ENCODE measurements around the gene AFG1L. TPM values are rescaled to one million over a fixed set of nuclear protein-coding genes. Genes with fewer than 3 reads are reported as not detected.
"Not testable (repeated sequence)": the region's sequence is repeated elsewhere in the genome, so short reads cannot be mapped to it uniquely, and the experiment has no call there.

AFG1L gene
- total RNA-seq, 1 experiment from 2014 or later, result 7.2 TPM

DNA sequence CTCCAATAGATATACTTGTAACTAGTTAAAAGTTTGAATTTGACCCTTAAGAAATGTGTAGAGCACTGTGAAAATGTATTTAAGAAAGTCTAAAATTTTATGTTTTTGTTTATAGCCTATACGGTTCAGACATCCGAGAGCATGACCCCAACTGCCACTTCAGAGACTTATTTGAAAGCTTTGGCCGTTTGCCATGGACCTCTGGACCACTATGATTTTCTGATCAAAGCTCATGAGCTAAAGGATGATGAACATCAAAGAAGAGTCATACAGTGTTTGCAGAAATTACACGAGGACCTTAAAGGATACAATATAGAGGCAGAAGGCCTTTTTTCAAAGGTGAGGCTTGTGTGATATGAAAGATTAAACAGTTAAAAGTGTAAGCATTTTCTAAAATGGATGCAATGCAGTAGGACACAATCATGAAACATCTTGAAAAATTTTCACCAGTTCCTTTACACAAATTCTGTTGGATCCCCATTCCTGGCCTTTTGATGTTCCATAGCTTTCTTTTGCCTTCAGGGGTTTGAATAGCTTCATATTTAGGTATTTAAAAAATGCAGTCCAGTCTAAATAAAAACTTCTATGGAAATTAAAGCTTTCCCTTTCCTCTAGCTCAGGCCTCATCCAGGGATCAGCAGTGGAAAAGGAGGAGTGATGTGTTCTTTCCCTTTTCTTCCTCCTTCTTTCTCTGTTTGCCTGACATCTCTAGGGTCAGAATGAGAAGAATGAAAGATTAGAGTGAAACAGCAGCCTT is 29.0 kb downstream of the AFG1L start:
- intact Hi-C loops (cut with micrococcal nuclease; ENCODE audit: unreplicated experiment), result loop anchor here (5.0 kb wide), 1 partner anchor 618 kb away; no protein-coding TSS in a partner anchor
- Histone ChIP-seq H3K4me3 (ENCODE audit: low read depth, low read length) (no peak overlapping the region), H3K36me3 (ENCODE audit: control insufficient read depth, insufficient read depth, low read length) (no peaks in the 10 kb centered on the region), H3K9me3 (no peaks in the 10 kb centered on the region), H3K4me1 (no peaks in the 10 kb centered on the region), H3K27me3 (replicated peaks; ENCODE audit: control insufficient read depth, insufficient read depth, low read length) (no peaks in the 10 kb centered on the region)
- no peaks in the 10 kb centered on the region for H3K4me1 Mint-ChIP-seq (ENCODE audit: low read depth, unreplicated experiment)
- CTCF ChIA-PET, result interaction anchor here (0.6 kb wide), 1 partner anchor 1210 kb away, joined by 3 read pairs; no protein-coding TSS in a partner anchor
- no TSS peak for BruUV-seq (replicated peaks)
- H3K27ac Mint-ChIP-seq (ENCODE audit: unreplicated experiment), result no peak overlapping the region
- no peaks in the 10 kb centered on the region for H3K27me3 Mint-ChIP-seq (ENCODE audit: insufficient read depth, unreplicated experiment)
- peaks cover 4% of the 10 kb centered on the region for H3K36me3 Mint-ChIP-seq (ENCODE audit: insufficient read depth, unreplicated experiment)
- POLR2A ChIA-PET, result interaction anchor here (1.0 kb wide), 1 partner anchor 29 kb away, joined by 4 read pairs; the partner anchor contains the start of gene AFG1L
- no peak for DNase-seq
- no peaks in the 10 kb centered on the region for H3K9me3 Mint-ChIP-seq (ENCODE audit: unreplicated experiment)
- no peak overlapping the region for H3K4me3 Mint-ChIP-seq (ENCODE audit: unreplicated experiment)
- TF ChIP-seq, protein P1, sequence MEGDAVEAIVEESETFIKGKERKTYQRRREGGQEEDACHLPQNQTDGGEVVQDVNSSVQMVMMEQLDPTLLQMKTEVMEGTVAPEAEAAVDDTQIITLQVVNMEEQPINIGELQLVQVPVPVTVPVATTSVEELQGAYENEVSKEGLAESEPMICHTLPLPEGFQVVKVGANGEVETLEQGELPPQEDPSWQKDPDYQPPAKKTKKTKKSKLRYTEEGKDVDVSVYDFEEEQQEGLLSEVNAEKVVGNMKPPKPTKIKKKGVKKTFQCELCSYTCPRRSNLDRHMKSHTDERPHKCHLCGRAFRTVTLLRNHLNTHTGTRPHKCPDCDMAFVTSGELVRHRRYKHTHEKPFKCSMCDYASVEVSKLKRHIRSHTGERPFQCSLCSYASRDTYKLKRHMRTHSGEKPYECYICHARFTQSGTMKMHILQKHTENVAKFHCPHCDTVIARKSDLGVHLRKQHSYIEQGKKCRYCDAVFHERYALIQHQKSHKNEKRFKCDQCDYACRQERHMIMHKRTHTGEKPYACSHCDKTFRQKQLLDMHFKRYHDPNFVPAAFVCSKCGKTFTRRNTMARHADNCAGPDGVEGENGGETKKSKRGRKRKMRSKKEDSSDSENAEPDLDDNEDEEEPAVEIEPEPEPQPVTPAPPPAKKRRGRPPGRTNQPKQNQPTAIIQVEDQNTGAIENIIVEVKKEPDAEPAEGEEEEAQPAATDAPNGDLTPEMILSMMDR (IDR thresholded peaks at IDR 0.05; ENCODE audit: insufficient read depth in 1 of 2, low read depth in 1 of 2, low read length in 1 of 2, severe bottlenecking in 1 of 2, unreplicated experiment in 1 of 2), result no peak

DNA sequence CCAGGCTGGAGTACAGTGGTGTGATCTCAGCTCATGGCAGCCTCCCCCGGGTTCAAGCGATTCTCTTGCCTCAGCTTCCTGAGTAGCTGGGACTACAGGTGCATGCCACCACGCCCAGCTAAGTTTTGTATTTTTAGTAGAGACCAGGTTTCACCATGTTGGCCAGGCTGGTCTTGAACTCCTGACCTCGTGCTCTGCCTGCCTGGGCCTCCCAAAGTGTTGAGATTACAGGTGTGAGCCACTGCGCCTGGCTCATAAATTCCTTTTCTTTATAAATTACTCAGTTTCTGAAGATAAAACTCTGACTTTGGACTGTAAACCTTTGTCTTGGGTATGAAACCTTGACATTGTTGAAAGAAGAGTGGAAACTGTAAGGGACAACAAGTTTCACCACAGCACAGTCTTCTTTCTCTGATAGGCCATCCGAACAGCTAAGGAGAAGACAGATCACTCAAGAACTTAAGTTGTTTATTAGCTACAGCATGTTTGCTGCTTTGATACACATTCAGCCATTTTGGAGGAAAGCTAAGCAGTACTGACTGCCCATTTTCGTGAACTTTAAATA is 35.4 kb downstream of the AFG1L start:
- intact Hi-C loops (cut with micrococcal nuclease; ENCODE audit: unreplicated experiment), result loop anchor here (1.0 kb wide), 1 partner anchor 18 kb away; no protein-coding TSS in a partner anchor

DNA sequence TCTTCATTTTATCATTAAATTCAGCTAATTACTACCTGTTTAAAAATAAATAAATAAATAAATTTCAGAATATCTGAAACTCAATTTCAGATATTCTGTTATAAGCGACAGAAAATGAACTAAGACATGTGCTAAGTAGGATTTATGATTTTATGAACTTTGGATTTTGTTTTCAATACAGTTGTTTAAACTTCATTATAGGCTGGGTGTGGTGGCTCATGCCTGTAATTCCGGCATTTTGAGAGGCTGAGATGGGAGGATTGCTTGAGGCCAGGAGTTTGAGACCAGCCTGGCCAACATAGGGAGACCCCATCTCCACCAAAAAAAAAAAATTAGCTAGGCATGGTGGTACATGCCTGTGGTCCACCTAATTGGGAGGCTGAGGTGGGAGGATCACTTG is 36.0 kb downstream of the AFG1L start:
- TF ChIP-seq, protein P1 (IDR thresholded peaks at IDR 0.05; ENCODE audit: insufficient read depth in 1 of 2, low read depth in 1 of 2, low read length in 1 of 2, severe bottlenecking in 1 of 2, unreplicated experiment in 1 of 2), result no peak
- POLR2A ChIA-PET, result no interaction called here
- H3K27ac Mint-ChIP-seq (ENCODE audit: unreplicated experiment), result no peak overlapping the region
- H3K36me3 Mint-ChIP-seq (ENCODE audit: insufficient read depth, unreplicated experiment), result peaks cover 7% of the 10 kb centered on the region
- Histone ChIP-seq H3K9me3 (no peaks in the 10 kb centered on the region), H3K4me3 (ENCODE audit: low read depth, low read length) (no peak overlapping the region), H3K27me3 (replicated peaks; ENCODE audit: control insufficient read depth, insufficient read depth, low read length) (no peaks in the 10 kb centered on the region), H3K36me3 (ENCODE audit: control insufficient read depth, insufficient read depth, low read length) (no peaks in the 10 kb centered on the region), H3K4me1 (peaks cover 9% of the 10 kb centered on the region; the same call in 1 of the 2 replicates)
- no peaks in the 10 kb centered on the region for H3K4me1 Mint-ChIP-seq (ENCODE audit: low read depth, unreplicated experiment)
- CTCF ChIA-PET, result no interaction called here
- H3K9me3 Mint-ChIP-seq (ENCODE audit: unreplicated experiment), result no peaks in the 10 kb centered on the region
- H3K4me3 Mint-ChIP-seq (ENCODE audit: unreplicated experiment), result no peak overlapping the region
- intact Hi-C loops (cut with micrococcal nuclease; ENCODE audit: unreplicated experiment), result loop anchor here (1.0 kb wide), 1 partner anchor 19 kb away; no protein-coding TSS in a partner anchor
- BruUV-seq (replicated peaks), result no TSS peak
- no peak for DNase-seq
- H3K27me3 Mint-ChIP-seq (ENCODE audit: insufficient read depth, unreplicated experiment), result no peaks in the 10 kb centered on the region

More for the DNA sequence above, 35.4 kb downstream of the AFG1L start:
- H3K27me3 ChIP-seq (replicated peaks; ENCODE audit: control insufficient read depth, insufficient read depth, low read length); H3K4me3 Mint-ChIP-seq (ENCODE audit: unreplicated experiment); H3K36me3 ChIP-seq (ENCODE audit: control insufficient read depth, insufficient read depth, low read length); H3K4me3 ChIP-seq (ENCODE audit: low read depth, low read length); POLR2A ChIA-PET; H3K9me3 Mint-ChIP-seq (ENCODE audit: unreplicated experiment); H3K36me3 Mint-ChIP-seq (ENCODE audit: insufficient read depth, unreplicated experiment); H3K9me3 ChIP-seq; CTCF ChIA-PET; H3K4me1 ChIP-seq; H3K4me1 Mint-ChIP-seq (ENCODE audit: low read depth, unreplicated experiment); H3K27ac Mint-ChIP-seq (ENCODE audit: unreplicated experiment); H3K27me3 Mint-ChIP-seq (ENCODE audit: insufficient read depth, unreplicated experiment); BruUV-seq (replicated peaks): not testable (repeated sequence)
- DNase-seq, result peak; percentile 33 to 55
